ACC112 (cell line): ENCODE results near the gene GBA2.
A peak's percentile ranks its signal among the peaks of the same experiment; 100 is the strongest.

Experiments
- H2AFZ ChIP-seq: fragments of 200-600 bp; sonication (generic); one replicate; pipeline ENCODE4 v1.6.0; 2017; ENCODE audit warnings: antibody characterized with exemption, low read length; ENCODE audit not compliant: unreplicated experiment
- H3K27ac ChIP-seq: fragments of 200-600 bp; sonication (generic); 2 replicates; pipeline ENCODE4 v1.5.1; 2014; ENCODE audit warnings: low read depth, mild to moderate bottlenecking, antibody characterized with exemption, low read length, moderate library complexity
- H3K27me3 ChIP-seq: fragments of 200-600 bp; sonication (generic); 2 replicates; pipeline ENCODE4 v1.6.1; 2014; ENCODE audit warnings: mild to moderate bottlenecking, antibody characterized with exemption, low read length, moderate library complexity, mixed read lengths; ENCODE audit not compliant: insufficient read depth
- H3K36me3 ChIP-seq: fragments of 200-600 bp; sonication (generic); 2 replicates; pipeline ENCODE4 v1.6.1; 2016; ENCODE audit warnings: mild to moderate bottlenecking, antibody characterized with exemption, low read length, moderate library complexity, mixed read lengths; ENCODE audit not compliant: insufficient read depth
- H3K4me1 ChIP-seq: fragments of 200-600 bp; sonication (generic); one replicate; pipeline ENCODE4 v1.6.1; 2016; ENCODE audit warnings: low read length, mixed read lengths; ENCODE audit not compliant: insufficient read depth, unreplicated experiment, control insufficient read depth
- H3K4me3 ChIP-seq: fragments of 200-600 bp; sonication (generic); 2 replicates; pipeline ENCODE4 v1.5.1; 2014; ENCODE audit warnings: mild to moderate bottlenecking, low read depth, low read length
- H3K79me2 ChIP-seq: fragments of 200-600 bp; sonication (generic); one replicate; pipeline ENCODE4 v1.6.0; 2016; ENCODE audit warnings: low read length; ENCODE audit not compliant: control insufficient read depth, unreplicated experiment, insufficient read depth

The GBA2 gene

GRCh38 chr9:35691757-35692301 lies 57.2 kb downstream of the GBA2 start:
- peak overlapping the region; percentile 98; the same call in 1 of the 2 replicates for H3K4me3 ChIP-seq
- H3K4me1 ChIP-seq: peaks cover 20% of the 10 kb centered on the region
- no peak overlapping the region for H2AFZ ChIP-seq
- peaks cover 26% of the 10 kb centered on the region; the same call in 1 of the 2 replicates for H3K36me3 ChIP-seq
- no peaks in the 10 kb centered on the region for H3K27me3 ChIP-seq
- H3K79me2 ChIP-seq: peaks cover 31% of the 10 kb centered on the region
- H3K27ac ChIP-seq: peak overlapping the region; percentile 91

- peak overlapping the region; percentile 71 for H2AFZ ChIP-seq
Observed at GRCh38 chr9:35691334-35691650, 57.7 kb downstream of the GBA2 start.

GRCh38 chr9:35690614-35691333 lies 58.3 kb downstream of the GBA2 start:
- peaks cover 41% of the 10 kb centered on the region for H3K79me2 ChIP-seq
- H3K27me3 ChIP-seq: no peaks in the 10 kb centered on the region
- peak overlapping the region; percentile 91 for H3K27ac ChIP-seq
- H3K36me3 ChIP-seq: peaks cover 18% of the 10 kb centered on the region; the same call in 1 of the 2 replicates
- H2AFZ ChIP-seq: peak overlapping the region; percentile 71
- peak overlapping the region; percentile 98 for H3K4me3 ChIP-seq
- H3K4me1 ChIP-seq: peaks cover 29% of the 10 kb centered on the region

More at GRCh38 chr9:35691334-35691650, 57.7 kb downstream of the GBA2 start:
- Histone ChIP-seq H3K4me1 (peaks cover 24% of the 10 kb centered on the region), H3K4me3 (peak overlapping the region; percentile 98), H3K27ac (peak overlapping the region; percentile 91), H3K27me3 (no peaks in the 10 kb centered on the region), H3K36me3 (peaks cover 23% of the 10 kb centered on the region; the same call in 1 of the 2 replicates), H3K79me2 (peaks cover 37% of the 10 kb centered on the region)

GRCh38 chr9:35690294-35690613 lies 58.8 kb downstream of the GBA2 start:
- peaks cover 46% of the 10 kb centered on the region for H3K79me2 ChIP-seq
- H3K27ac ChIP-seq: peak overlapping the region; percentile 91

GRCh38 chr9:35689542-35690293 lies 59.3 kb downstream of the GBA2 start, which contains the start of gene TPM2:
Gene TPM2, minus strand, starts transcription at chr9:35689925. Its CDS starts 108 bp downstream, at chr9:35689817.
- Histone ChIP-seq H2AFZ (peak within 1 kb of the TSS; percentile 71), H3K79me2 (peaks cover 48% of the 10 kb centered on the region), H3K36me3 (peaks cover 27% of the 10 kb centered on the region; the same call in 1 of the 2 replicates), H3K27ac (peak within 1 kb of the TSS; percentile 91), H3K27me3 (no peaks in the 10 kb centered on the region), H3K4me1 (peaks cover 37% of the 10 kb centered on the region), H3K4me3 (peak within 1 kb of the TSS; percentile 98)

More at GRCh38 chr9:35690294-35690613, 58.8 kb downstream of the GBA2 start:
- Histone ChIP-seq H2AFZ (no peak overlapping the region), H3K4me3 (peak overlapping the region; percentile 98), H3K4me1 (peaks cover 34% of the 10 kb centered on the region), H3K27me3 (no peaks in the 10 kb centered on the region), H3K36me3 (peaks cover 22% of the 10 kb centered on the region; the same call in 1 of the 2 replicates)

GRCh38 chr9:35688558-35689541 lies 60.2 kb downstream of the GBA2 start:
- Histone ChIP-seq H3K4me3 (peak overlapping the region; percentile 98), H3K27ac (peak overlapping the region; percentile 91), H3K4me1 (peaks cover 37% of the 10 kb centered on the region), H2AFZ (no peak overlapping the region), H3K27me3 (no peaks in the 10 kb centered on the region), H3K36me3 (peaks cover 36% of the 10 kb centered on the region; the same call in 1 of the 2 replicates), H3K79me2 (peaks cover 51% of the 10 kb centered on the region)

DNA sequence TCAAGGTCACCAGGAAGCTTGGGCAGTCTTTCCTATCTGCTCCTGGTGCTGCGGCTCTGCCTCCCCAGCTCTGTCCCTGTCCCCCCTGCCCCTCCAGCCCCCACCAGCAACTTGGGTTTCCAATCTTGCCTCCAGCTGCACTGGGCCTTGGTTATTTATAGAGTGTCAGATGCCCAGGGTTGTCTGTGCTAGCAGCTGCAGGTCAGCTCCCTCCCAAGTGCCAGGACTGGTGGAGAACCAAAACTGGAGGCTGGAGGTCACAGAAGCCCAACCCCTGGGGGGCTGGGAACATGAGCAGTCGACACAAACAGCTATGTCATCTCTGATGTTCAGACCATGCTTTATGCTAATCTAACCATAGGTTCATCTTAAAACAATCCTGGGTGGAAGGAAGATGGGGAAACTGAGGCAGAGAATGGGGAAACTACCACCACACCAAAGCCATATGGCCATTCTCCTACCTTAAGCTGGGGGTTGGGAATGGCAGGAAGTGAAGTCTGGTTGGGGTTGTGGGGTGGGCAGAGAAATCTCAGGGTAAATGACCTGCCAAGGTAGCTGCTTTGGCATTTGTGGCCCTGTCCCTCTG lies 61.0 kb downstream of the GBA2 start:
- Histone ChIP-seq H3K79me2 (peaks cover 51% of the 10 kb centered on the region), H3K27me3 (no peaks in the 10 kb centered on the region), H3K27ac (peak overlapping the region; percentile 91; the same call in 1 of the 2 replicates), H3K36me3 (peaks cover 36% of the 10 kb centered on the region; the same call in 1 of the 2 replicates), H3K4me3 (peak overlapping the region; percentile 98), H2AFZ (no peak overlapping the region), H3K4me1 (peaks cover 41% of the 10 kb centered on the region)

DNA sequence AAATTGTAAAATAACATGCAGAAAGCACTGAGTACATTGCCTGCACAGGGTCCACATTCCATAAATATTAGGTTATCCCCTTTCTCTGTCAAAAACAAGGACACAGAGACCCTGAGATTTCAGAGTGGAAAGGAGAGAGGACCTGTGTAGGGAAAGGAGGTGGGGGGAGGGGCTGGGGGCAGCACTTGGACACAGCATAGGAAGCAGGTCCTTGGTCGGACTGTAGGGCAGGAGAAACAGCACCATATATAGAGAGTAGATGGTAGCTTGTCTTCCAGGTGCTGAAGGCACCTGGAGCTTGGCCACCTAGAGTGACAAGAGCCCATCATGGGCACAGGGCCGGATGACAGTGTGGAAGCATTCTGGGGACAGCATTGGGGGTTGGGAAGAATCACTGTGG lies 61.7 kb downstream of the GBA2 start:
- peaks cover 40% of the 10 kb centered on the region; the same call in 1 of the 2 replicates for H3K36me3 ChIP-seq
- H2AFZ ChIP-seq: no peak overlapping the region
- peaks cover 51% of the 10 kb centered on the region for H3K79me2 ChIP-seq
- peak overlapping the region; percentile 98 for H3K4me3 ChIP-seq
- peaks cover 48% of the 10 kb centered on the region for H3K4me1 ChIP-seq
- H3K27ac ChIP-seq: 0 out of 2 replicates have a peak overlapping the region, but pooled peaks have one; percentile 91
- no peaks in the 10 kb centered on the region for H3K27me3 ChIP-seq
